HEK293 (cell line): ENCODE results near the gene C2CD2.

Experiments
- CTCF ChIA-PET: fragments of 350-600 bp; formaldehyde crosslinking; extraction: SDS; loops from one replicate; lab custom pipeline; 2021; ENCODE audit warnings: antibody characterized with exemption; lab: Yijun Ruan, JAX
- POLR2A ChIA-PET: fragments of 300-600 bp; formaldehyde crosslinking; extraction: SDS; loops from one replicate; lab custom pipeline; 2020; ENCODE audit warnings: antibody characterized with exemption, inconsistent platforms; lab: Yijun Ruan, JAX
- H3K27ac ChIP-seq: fragments of 200-500 bp; sonication (Bioruptor generic); 2 replicates; pipeline ENCODE4 v1.5.1; 2014; ENCODE audit warnings: low read depth, low read length, control low read depth, inconsistent platforms; ENCODE audit errors: extremely low read depth
- H3K36me3 ChIP-seq, 2 experiments: fragments of 200-500 bp in 1 of 2; sonication (Bioruptor generic) in 1 of 2; 1 replicate in 1 of 2; 2 replicates in 1 of 2; pipeline ENCODE4 v1.5.1; 2014 to 2017; ENCODE audit warnings: inconsistent platforms in 2 of 2, low read length in 2 of 2; ENCODE audit not compliant: control insufficient read depth in 2 of 2, insufficient read depth in 1 of 2
- H3K4me1 ChIP-seq: fragments of 200-500 bp; sonication (Bioruptor generic); 2 replicates; pipeline ENCODE4 v1.5.1; 2014; ENCODE audit warnings: mild to moderate bottlenecking, low read length, inconsistent platforms; ENCODE audit not compliant: control insufficient read depth, insufficient read depth
- H3K4me3 ChIP-seq: 2 replicates; pipeline ENCODE4 v1.5.1; 2011; ENCODE audit warnings: low read depth, mild to moderate bottlenecking, control low read depth, low read length, moderate library complexity
- H3K9me3 ChIP-seq: fragments of 200-500 bp; sonication (Bioruptor generic); 2 replicates; pipeline ENCODE4 v1.5.1; 2014; ENCODE audit warnings: low read depth, low read length, inconsistent platforms; ENCODE audit not compliant: control insufficient read depth, insufficient read depth
- FEZF1 ChIP-seq: fragments of 450-650 bp; formaldehyde crosslinking; IDR thresholded peaks from 2 replicates; pipeline ENCODE4 v1.5.1; 2016; ENCODE audit warnings: missing biosample characterization, missing genetic modification characterization
- GLI2 ChIP-seq: fragments of 450-650 bp; formaldehyde crosslinking; IDR thresholded peaks from 2 replicates; pipeline ENCODE4; 2017; ENCODE audit warnings: missing biosample characterization, missing genetic modification characterization, low read depth, borderline replicate concordance
- HOXD13 ChIP-seq: sonication (generic); formaldehyde crosslinking; IDR thresholded peaks from 2 replicates; pipeline ENCODE4 v1.8.0; 2022; ENCODE audit warnings: missing genetic modification reagents, borderline replicate concordance
- IKZF3 ChIP-seq: fragments of 450-650 bp; IDR thresholded peaks from 2 replicates; pipeline ENCODE4 v1.5.0; 2018; ENCODE audit warnings: missing biosample characterization, mild to moderate bottlenecking, missing genetic modification characterization, moderate library complexity
- RBAK ChIP-seq: fragments of 450-650 bp; formaldehyde crosslinking; IDR thresholded peaks from 2 replicates; pipeline ENCODE4 v1.5.1; 2016; ENCODE audit warnings: missing biosample characterization, missing genetic modification characterization
- WT1 ChIP-seq: fragments of 450-650 bp; formaldehyde crosslinking; IDR thresholded peaks from 2 replicates; pipeline ENCODE4 v1.5.1; 2016; ENCODE audit warnings: missing biosample characterization, missing genetic modification characterization
- ZBTB11 ChIP-seq: fragments of 450-650 bp; formaldehyde crosslinking; conservative IDR thresholded peaks from 2 replicates; pipeline ENCODE4 v1.5.1; 2016; ENCODE audit warnings: low read depth, missing biosample characterization, missing genetic modification characterization
- ZIC2 ChIP-seq: fragments of 450-650 bp; formaldehyde crosslinking; IDR thresholded peaks from 2 replicates; pipeline ENCODE4 v1.5.1; 2016; ENCODE audit warnings: missing biosample characterization, missing genetic modification characterization
- ZNF133 ChIP-seq: fragments of 450-650 bp; formaldehyde crosslinking; IDR thresholded peaks from 2 replicates; pipeline ENCODE4 v1.5.1; 2016; ENCODE audit warnings: missing biosample characterization, missing genetic modification characterization
- ZNF148 ChIP-seq: fragments of 450-650 bp; formaldehyde crosslinking; IDR thresholded peaks from 2 replicates; pipeline ENCODE4 v1.5.0; 2017; ENCODE audit warnings: missing biosample characterization, missing genetic modification characterization, borderline replicate concordance
- ZNF157 ChIP-seq: fragments of 450-650 bp; formaldehyde crosslinking; IDR thresholded peaks from 2 replicates; pipeline ENCODE4 v1.5.1; 2016; ENCODE audit warnings: missing biosample characterization, missing genetic modification characterization
- ZNF2 ChIP-seq: fragments of 450-650 bp; formaldehyde crosslinking; IDR thresholded peaks from 2 replicates; pipeline ENCODE4 v1.5.1; 2016; ENCODE audit warnings: missing biosample characterization, missing genetic modification characterization
- ZNF211 ChIP-seq: fragments of 450-650 bp; formaldehyde crosslinking; IDR thresholded peaks from 2 replicates; pipeline ENCODE4 v1.5.1; 2016; ENCODE audit warnings: low read depth, missing biosample characterization, missing genetic modification characterization
- ZNF24 ChIP-seq: fragments of 450-650 bp; formaldehyde crosslinking; IDR thresholded peaks from 2 replicates; pipeline ENCODE4 v1.5.1; 2016; ENCODE audit warnings: missing biosample characterization, missing genetic modification characterization
- ZNF280C ChIP-seq: fragments of 450-650 bp; formaldehyde crosslinking; IDR thresholded peaks from 2 replicates; pipeline ENCODE4 v1.5.1; 2016; ENCODE audit warnings: missing biosample characterization, missing genetic modification characterization
- ZNF354C ChIP-seq: fragments of 450-650 bp; formaldehyde crosslinking; IDR thresholded peaks from 2 replicates; pipeline ENCODE4 v1.5.1; 2016; ENCODE audit warnings: missing biosample characterization, missing genetic modification characterization, low read depth, borderline replicate concordance
- ZNF394 ChIP-seq: fragments of 450-650 bp; formaldehyde crosslinking; IDR thresholded peaks from 2 replicates; pipeline ENCODE4 v1.5.1; 2016; ENCODE audit warnings: missing biosample characterization, missing genetic modification characterization, mild to moderate bottlenecking, moderate library complexity, borderline replicate concordance
- ZNF416 ChIP-seq: fragments of 450-650 bp; formaldehyde crosslinking; IDR thresholded peaks from 2 replicates; pipeline ENCODE4 v1.5.1; 2016; ENCODE audit warnings: missing biosample characterization, missing genetic modification characterization
- ZNF624 ChIP-seq: fragments of 450-650 bp; formaldehyde crosslinking; IDR thresholded peaks from 2 replicates; pipeline ENCODE4 v1.5.1; 2017; ENCODE audit warnings: missing biosample characterization, missing genetic modification characterization
- ZNF677 ChIP-seq: fragments of 450-650 bp; IDR thresholded peaks from 2 replicates; pipeline ENCODE4 v1.5.0; 2018; ENCODE audit warnings: missing biosample characterization, mild to moderate bottlenecking, missing genetic modification characterization, moderate library complexity
- ZNF701 ChIP-seq: fragments of 450-650 bp; formaldehyde crosslinking; IDR thresholded peaks from 2 replicates; pipeline ENCODE4 v1.5.1; 2016; ENCODE audit warnings: missing biosample characterization, missing genetic modification characterization
- ZNF707 ChIP-seq: fragments of 450-650 bp; formaldehyde crosslinking; IDR thresholded peaks from 2 replicates; pipeline ENCODE4 v1.5.1; 2016; ENCODE audit warnings: missing biosample characterization, missing genetic modification characterization
- ZNF76 ChIP-seq: fragments of 450-650 bp; formaldehyde crosslinking; IDR thresholded peaks from 2 replicates; pipeline ENCODE4; 2016; ENCODE audit warnings: low read depth, missing biosample characterization, missing genetic modification characterization, borderline replicate concordance
- ZNF792 ChIP-seq: fragments of 450-650 bp; formaldehyde crosslinking; IDR thresholded peaks from 2 replicates; pipeline ENCODE4 v1.5.1; 2016; ENCODE audit warnings: missing biosample characterization, missing genetic modification characterization

The C2CD2 gene

GRCh38 chr21:41964171-41964570 lies 10.4 kb upstream of the C2CD2 start:
- ChIA-PET POLR2A (no interaction called here), CTCF (no interaction called here)
- TF ChIP-seq ZNF792 (no peak), ZNF211 (no peak), ZNF157 (tag by site-specific recombination) (no peak), WT1 (tag by site-specific recombination) (no peak), ZNF148 (tag by site-specific recombination) (no peak), ZIC2 (0 out of 2 replicates have a peak, but pooled peaks have one; percentile 19)

GRCh38 chr21:41962425-41962966 lies 8.7 kb upstream of the C2CD2 start:
- TF ChIP-seq RBAK (tag by site-specific recombination) (no peak), ZNF354C (tag by site-specific recombination) (no peak), HOXD13 (no peak), ZNF24 (tag by site-specific recombination) (no peak), ZNF76 (tag by site-specific recombination) (no peak), ZNF701 (tag by site-specific recombination) (no peak), ZIC2 (no peak), ZNF2 (tag by site-specific recombination) (no peak), ZNF133 (no peak), ZBTB11 (tag by site-specific recombination) (no peak), ZNF394 (tag by site-specific recombination) (no peak), ZNF416 (tag by site-specific recombination) (no peak)
- CTCF ChIA-PET, result no interaction called here
- POLR2A ChIA-PET, result interaction anchor here (0.8 kb wide), 1 partner anchor 36 kb away, joined by 5 read pairs; no protein-coding TSS in a partner anchor
- H3K9me3 ChIP-seq, result no peaks in the 10 kb centered on the region
- no peak overlapping the region for H3K4me3 ChIP-seq
- no peak overlapping the region for H3K27ac ChIP-seq
- no peaks in the 10 kb centered on the region for H3K4me1 ChIP-seq
- H3K36me3 ChIP-seq, result no peaks in the 10 kb centered on the region

More at GRCh38 chr21:41964171-41964570, 10.4 kb upstream of the C2CD2 start:
- Histone ChIP-seq H3K27ac (no peak overlapping the region), H3K4me1 (peaks cover 7% of the 10 kb centered on the region; the same call in 1 of the 2 replicates), H3K36me3 (no peaks in the 10 kb centered on the region), H3K9me3 (no peaks in the 10 kb centered on the region), H3K4me3 (no peak overlapping the region)

- no peak overlapping the region for H3K4me3 ChIP-seq
- no peak overlapping the region for H3K27ac ChIP-seq
- POLR2A ChIA-PET, result interaction anchor here (0.8 kb wide), 1 partner anchor 36 kb away, joined by 5 read pairs; no protein-coding TSS in a partner anchor
- H3K9me3 ChIP-seq, result no peaks in the 10 kb centered on the region
- CTCF ChIA-PET, result no interaction called here
- H3K4me1 ChIP-seq, result no peaks in the 10 kb centered on the region
- H3K36me3 ChIP-seq, result no peaks in the 10 kb centered on the region
- TF ChIP-seq GLI2 (tag by site-specific recombination), result no peak
- no peak for TF ChIP-seq IKZF3 (tag by site-specific recombination)
- no peak for TF ChIP-seq ZNF677 (tag by site-specific recombination)
- no peak for TF ChIP-seq ZNF280C (tag by site-specific recombination)
- TF ChIP-seq ZNF707 (tag by site-specific recombination), result no peak
- TF ChIP-seq ZNF624 (tag by site-specific recombination), result no peak
- no peak for TF ChIP-seq FEZF1
- TF ChIP-seq ZNF394 (tag by site-specific recombination), result no peak
These were observed 7.9 kb upstream of the C2CD2 start for GRCh38 chr21:41961753-41962152.
